ENCODE results near the gene KLK6.

DNA sequence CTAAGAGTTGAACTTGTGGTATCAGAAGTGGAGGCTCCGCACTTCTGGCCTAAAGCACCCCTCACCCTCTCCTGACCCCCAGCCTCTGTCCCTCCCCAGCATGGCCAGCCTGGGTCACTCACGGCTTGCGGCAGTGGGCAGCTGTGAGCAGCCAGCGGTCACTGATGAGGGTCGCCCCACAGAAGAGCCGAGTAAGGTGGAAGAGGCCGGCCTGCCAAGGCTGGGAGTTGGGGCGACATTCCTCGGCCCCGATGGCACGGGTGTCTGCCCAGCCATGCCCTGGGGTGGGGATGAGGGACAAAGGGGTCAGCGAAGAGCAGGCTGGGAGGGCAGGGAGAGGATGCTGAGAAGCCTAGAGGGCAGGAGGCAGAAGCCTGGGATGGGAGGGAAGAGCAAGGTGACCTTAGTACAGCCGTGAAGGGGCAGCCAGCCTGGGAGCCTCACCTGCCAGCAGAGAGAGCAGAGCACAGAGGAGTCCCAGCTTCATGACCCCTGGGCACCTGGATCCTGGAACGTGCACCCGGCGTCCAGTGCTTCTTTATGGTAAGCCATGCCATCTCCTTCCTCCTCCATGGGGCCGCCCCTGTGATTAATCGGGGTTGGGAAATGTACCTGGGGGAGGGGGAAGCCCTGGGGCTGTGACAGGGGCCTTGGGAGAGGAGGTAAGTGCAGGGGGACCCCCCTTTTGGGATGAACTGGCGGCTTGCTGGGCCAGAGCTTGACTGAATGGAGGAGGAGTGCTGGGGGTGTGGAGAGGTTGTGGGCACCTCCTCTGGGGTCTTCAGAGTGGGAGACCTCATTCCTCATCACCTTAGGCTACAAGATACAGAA, 39.9 kb upstream of the KLK6 start:
- TF ChIP-seq, protein P1, sequence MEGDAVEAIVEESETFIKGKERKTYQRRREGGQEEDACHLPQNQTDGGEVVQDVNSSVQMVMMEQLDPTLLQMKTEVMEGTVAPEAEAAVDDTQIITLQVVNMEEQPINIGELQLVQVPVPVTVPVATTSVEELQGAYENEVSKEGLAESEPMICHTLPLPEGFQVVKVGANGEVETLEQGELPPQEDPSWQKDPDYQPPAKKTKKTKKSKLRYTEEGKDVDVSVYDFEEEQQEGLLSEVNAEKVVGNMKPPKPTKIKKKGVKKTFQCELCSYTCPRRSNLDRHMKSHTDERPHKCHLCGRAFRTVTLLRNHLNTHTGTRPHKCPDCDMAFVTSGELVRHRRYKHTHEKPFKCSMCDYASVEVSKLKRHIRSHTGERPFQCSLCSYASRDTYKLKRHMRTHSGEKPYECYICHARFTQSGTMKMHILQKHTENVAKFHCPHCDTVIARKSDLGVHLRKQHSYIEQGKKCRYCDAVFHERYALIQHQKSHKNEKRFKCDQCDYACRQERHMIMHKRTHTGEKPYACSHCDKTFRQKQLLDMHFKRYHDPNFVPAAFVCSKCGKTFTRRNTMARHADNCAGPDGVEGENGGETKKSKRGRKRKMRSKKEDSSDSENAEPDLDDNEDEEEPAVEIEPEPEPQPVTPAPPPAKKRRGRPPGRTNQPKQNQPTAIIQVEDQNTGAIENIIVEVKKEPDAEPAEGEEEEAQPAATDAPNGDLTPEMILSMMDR (IDR thresholded peaks at IDR 0.05) = no peak
- TF ChIP-seq POLR2A (IDR thresholded peaks at IDR 0.05) = no peak
